Measurements from ENCODE around the gene BNIP5.

DNA sequence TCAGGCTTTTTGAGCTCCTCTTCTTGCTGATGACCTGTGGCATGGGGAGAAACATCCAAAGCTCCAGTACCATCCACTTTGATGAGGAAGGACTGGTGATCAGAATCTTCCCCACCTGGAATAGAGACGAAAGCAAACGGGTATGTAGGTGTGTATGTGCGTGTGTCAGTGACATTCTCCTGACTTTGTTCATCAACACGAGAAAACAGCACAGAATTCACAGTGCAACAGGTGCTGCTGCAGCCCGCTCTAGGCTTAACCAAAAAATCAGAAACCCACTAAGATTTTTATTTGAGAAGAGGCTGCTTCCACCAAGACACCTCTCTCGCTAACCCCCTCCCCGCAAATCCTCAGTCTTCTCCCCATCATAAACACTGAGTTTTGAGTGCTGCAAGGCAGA is 8.1 kb downstream of the BNIP5 start:
- TF ChIP-seq, protein P1, sequence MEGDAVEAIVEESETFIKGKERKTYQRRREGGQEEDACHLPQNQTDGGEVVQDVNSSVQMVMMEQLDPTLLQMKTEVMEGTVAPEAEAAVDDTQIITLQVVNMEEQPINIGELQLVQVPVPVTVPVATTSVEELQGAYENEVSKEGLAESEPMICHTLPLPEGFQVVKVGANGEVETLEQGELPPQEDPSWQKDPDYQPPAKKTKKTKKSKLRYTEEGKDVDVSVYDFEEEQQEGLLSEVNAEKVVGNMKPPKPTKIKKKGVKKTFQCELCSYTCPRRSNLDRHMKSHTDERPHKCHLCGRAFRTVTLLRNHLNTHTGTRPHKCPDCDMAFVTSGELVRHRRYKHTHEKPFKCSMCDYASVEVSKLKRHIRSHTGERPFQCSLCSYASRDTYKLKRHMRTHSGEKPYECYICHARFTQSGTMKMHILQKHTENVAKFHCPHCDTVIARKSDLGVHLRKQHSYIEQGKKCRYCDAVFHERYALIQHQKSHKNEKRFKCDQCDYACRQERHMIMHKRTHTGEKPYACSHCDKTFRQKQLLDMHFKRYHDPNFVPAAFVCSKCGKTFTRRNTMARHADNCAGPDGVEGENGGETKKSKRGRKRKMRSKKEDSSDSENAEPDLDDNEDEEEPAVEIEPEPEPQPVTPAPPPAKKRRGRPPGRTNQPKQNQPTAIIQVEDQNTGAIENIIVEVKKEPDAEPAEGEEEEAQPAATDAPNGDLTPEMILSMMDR (IDR thresholded peaks at IDR 0.05), result no peak
- no peak for TF ChIP-seq POLR2A (IDR thresholded peaks at IDR 0.05)
